Natural killer cell (primary cell): ENCODE data around the gene MALL. TPM values are rescaled to one million over a fixed set of nuclear protein-coding genes. Genes with fewer than 3 reads are reported as not detected.
"Not testable (repeated sequence)": the region's sequence is repeated elsewhere in the genome, so short reads cannot be mapped to it uniquely, and the experiment has no call there.

Experiments
- ATAC-seq, 3 donors: fragments of 150-1000 bp in 2 of 3; fragments of 200-7000 bp in 1 of 3; cut with Tn5 transposase; 1 replicate in 1 of 3; 2 replicates in 2 of 3; pipeline ENCODE4 v1.10.0; 2021; ENCODE audit warnings: mild to moderate bottlenecking in 2 of 3, moderate library complexity in 2 of 3
- DNase-seq, 2 donors: peaks; one replicate each; pipeline versions ENCODE4 v3.0.0 to v3.0.0-alpha.2; 2013 to 2021; ENCODE audit warnings: mixed read lengths in 1 of 2
- H3K27ac ChIP-seq: one replicate; pipeline ENCODE4 v1.5.1; 2013; ENCODE audit warnings: mild to moderate bottlenecking, low read length
- H3K27me3 ChIP-seq: one replicate; pipeline ENCODE4 v1.6.1; 2013; ENCODE audit warnings: low read length; ENCODE audit not compliant: control insufficient read depth, insufficient read depth
- H3K36me3 ChIP-seq: one replicate; pipeline ENCODE4 v1.6.1; 2013; ENCODE audit warnings: low read length; ENCODE audit not compliant: control insufficient read depth, insufficient read depth
- H3K4me1 ChIP-seq: one replicate; pipeline ENCODE4 v1.6.1; 2013; ENCODE audit warnings: low read length; ENCODE audit not compliant: control insufficient read depth, insufficient read depth
- H3K4me3 ChIP-seq: one replicate; pipeline ENCODE4 v1.5.1; 2013; ENCODE audit warnings: low read length
- H3K9me3 ChIP-seq: one replicate; pipeline ENCODE4 v1.6.1; 2013; ENCODE audit warnings: low read length; ENCODE audit not compliant: control insufficient read depth, insufficient read depth
- H3K27ac Mint-ChIP-seq, 2 donors: one replicate each; pipeline ENCODE4 v1.8.0; 2022; ENCODE audit warnings: mild to moderate bottlenecking in 2 of 2, mixed read lengths in 2 of 2, moderate library complexity in 1 of 2
- H3K27me3 Mint-ChIP-seq, 2 donors: one replicate each; pipeline ENCODE4 v1.8.0; 2022; ENCODE audit warnings: low read depth in 2 of 2, mixed read lengths in 2 of 2
- H3K36me3 Mint-ChIP-seq: one replicate; pipeline ENCODE4 v1.8.0; 2022; ENCODE audit warnings: mixed read lengths
- H3K4me1 Mint-ChIP-seq, 2 donors: one replicate each; pipeline ENCODE4 v1.8.0; 2022; ENCODE audit warnings: mixed read lengths in 2 of 2
- H3K4me3 Mint-ChIP-seq: one replicate; pipeline ENCODE4 v1.8.0; 2022; ENCODE audit warnings: mild to moderate bottlenecking, moderate library complexity, mixed read lengths
- H3K9me3 Mint-ChIP-seq, 2 donors: one replicate each; pipeline ENCODE4 v1.8.0; 2022; ENCODE audit warnings: mixed read lengths in 2 of 2
- WGBS: methylation state at CpG from one replicate; pipeline ENCODE4 v1.1.7; 2013; ENCODE audit warnings: missing lambda C conversion rate; ENCODE audit not compliant: insufficient coverage; 5-methylcytosine and 5-hydroxymethylcytosine counted together
- intact Hi-C: fragments of 100-400 bp; cut with micrococcal nuclease; formaldehyde crosslinking; loops from one replicate; pipeline ENCODE4 v1.14.2; 2022
- total RNA-seq, 4 donors: library from RNA; stranded (reverse); fragments of 120-200 nt in 1 of 4; gene quantifications; one replicate each; pipeline versions ENCODE4 v1.2.3 to v1.2.4, GENCODE V29; 2013 to 2022

MALL gene
- total RNA-seq, 3 donors from 2014 or later (not counting 1 experiment from before 2014, with no cell fraction given), result not detected

- H3K36me3 Mint-ChIP-seq, H3K27me3 ChIP-seq, H3K4me3 ChIP-seq, H3K27me3 Mint-ChIP-seq, H3K9me3 ChIP-seq, H3K36me3 ChIP-seq, H3K9me3 Mint-ChIP-seq, intact Hi-C loops, H3K27ac ChIP-seq, H3K27ac Mint-ChIP-seq, ATAC-seq, H3K4me1 Mint-ChIP-seq, H3K4me1 ChIP-seq, DNase-seq, H3K4me3 Mint-ChIP-seq: not testable (repeated sequence)
- no CpG with 5 or more reads among the region's 8 CpGs for WGBS
Measured at GRCh38 chr2:110055819-110056408, 59.7 kb downstream of the MALL start.

DNA sequence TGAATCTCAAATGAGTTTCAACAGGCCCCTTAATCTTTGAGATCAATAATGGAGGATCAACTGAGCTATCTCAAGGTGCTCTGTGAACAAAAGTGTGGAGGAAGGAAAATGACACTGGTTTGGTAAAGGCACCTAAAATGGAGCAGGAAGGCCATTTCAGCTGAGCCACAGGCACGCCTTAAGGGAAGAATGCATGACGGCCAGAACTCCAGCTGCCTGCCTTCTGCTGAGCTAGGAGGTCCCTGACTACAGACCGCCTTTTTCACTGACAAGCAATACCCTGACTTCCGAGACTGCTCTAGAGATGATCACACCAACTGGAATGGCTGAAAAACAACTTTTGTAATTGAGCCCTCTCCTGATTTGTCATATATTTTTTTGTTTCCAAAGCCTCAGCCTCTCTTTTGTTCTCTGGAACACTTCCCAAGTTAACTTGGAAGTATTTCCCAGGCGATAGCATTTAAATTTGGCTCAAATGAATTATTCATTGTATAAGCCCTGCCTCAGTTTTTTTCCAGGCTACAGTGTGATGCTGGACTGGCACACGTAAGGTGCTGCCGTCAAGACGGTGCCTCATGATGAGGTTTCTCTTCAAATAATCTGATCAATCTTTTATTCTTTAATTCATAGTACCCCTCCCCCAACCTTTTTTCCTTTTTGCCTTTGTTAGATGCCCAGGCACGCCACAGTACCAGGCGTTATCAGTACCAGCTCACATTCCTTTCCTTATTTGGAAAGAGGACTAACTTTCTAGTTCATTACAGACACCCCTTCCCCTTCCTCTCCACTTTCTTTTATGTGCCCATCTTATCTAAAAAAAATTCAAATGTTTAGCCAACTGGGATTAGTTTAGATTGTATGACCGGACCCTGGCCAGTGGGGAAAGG is 60.9 kb downstream of the MALL start:
- intact Hi-C loops, H3K27ac ChIP-seq, H3K27me3 Mint-ChIP-seq, H3K4me3 ChIP-seq, H3K27ac Mint-ChIP-seq, H3K9me3 Mint-ChIP-seq, ATAC-seq, H3K36me3 Mint-ChIP-seq, H3K27me3 ChIP-seq, H3K4me3 Mint-ChIP-seq, H3K4me1 Mint-ChIP-seq, H3K9me3 ChIP-seq, H3K4me1 ChIP-seq, H3K36me3 ChIP-seq: not testable (repeated sequence)
- peak in 1 of 2 donors; percentile 0 for DNase-seq
- WGBS, result no CpG with 5 or more reads among the region's 11 CpGs

DNA sequence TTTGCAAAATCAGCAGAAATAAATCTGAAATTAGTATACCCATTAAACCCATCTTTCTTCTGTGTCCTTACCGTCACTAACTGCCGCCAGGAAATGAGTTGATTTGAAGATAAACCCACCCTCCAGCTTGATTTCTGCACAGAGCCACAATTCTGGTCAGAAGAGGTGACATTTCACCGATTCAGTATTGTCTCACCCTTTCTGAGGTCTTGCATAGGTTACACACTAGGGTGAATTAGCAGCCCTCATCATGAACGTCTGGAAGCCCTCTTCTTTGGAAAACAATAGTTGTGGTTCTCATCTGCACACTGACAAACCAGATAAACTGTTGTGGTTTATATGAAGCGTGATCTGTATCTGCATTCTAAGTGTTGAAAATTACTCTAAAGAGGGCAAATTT is 61.9 kb downstream of the MALL start:
- H3K27ac ChIP-seq, H3K4me1 ChIP-seq, DNase-seq, H3K9me3 Mint-ChIP-seq, H3K27ac Mint-ChIP-seq, H3K36me3 ChIP-seq, ATAC-seq, H3K27me3 Mint-ChIP-seq, intact Hi-C loops, H3K4me3 Mint-ChIP-seq, H3K4me1 Mint-ChIP-seq, H3K27me3 ChIP-seq, H3K36me3 Mint-ChIP-seq, H3K9me3 ChIP-seq, H3K4me3 ChIP-seq: not testable (repeated sequence)
- no CpG with 5 or more reads among the region's 5 CpGs for WGBS

GRCh38 chr2:110052166-110052565 is 63.5 kb downstream of the MALL start:
- H3K4me1 ChIP-seq, H3K9me3 ChIP-seq, H3K27me3 Mint-ChIP-seq, H3K4me3 ChIP-seq, H3K4me1 Mint-ChIP-seq, intact Hi-C loops, H3K27ac ChIP-seq, H3K27me3 ChIP-seq, H3K9me3 Mint-ChIP-seq, H3K27ac Mint-ChIP-seq, H3K36me3 Mint-ChIP-seq, ATAC-seq, H3K4me3 Mint-ChIP-seq, H3K36me3 ChIP-seq, DNase-seq: not testable (repeated sequence)
- no CpG with 5 or more reads among the region's 4 CpGs for WGBS

DNA sequence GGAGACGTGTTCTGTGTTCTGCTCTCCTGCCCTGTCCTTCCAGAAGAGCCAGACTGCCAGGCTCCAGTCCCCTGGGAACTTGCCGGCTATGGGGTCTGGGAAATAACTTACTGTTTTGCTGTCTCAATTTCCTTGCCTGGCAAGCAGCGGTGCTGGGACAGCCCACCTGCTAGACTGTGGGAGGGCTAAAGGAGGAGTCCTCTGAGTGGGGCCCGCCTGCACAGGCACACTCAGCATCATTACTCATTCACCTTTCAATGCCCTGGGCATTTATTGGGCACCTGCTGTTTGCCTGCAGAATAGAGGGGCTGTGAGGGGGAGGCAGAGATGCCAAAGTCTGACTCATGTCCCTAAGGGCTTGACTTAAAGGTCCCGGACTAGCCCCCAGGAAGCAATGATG is 65.4 kb downstream of the MALL start:
- H3K36me3 Mint-ChIP-seq, H3K9me3 ChIP-seq, ATAC-seq, H3K4me1 ChIP-seq, H3K4me3 ChIP-seq, intact Hi-C loops, H3K36me3 ChIP-seq, H3K4me3 Mint-ChIP-seq, H3K9me3 Mint-ChIP-seq, H3K27me3 Mint-ChIP-seq, H3K27ac Mint-ChIP-seq, H3K27ac ChIP-seq, H3K4me1 Mint-ChIP-seq, DNase-seq, H3K27me3 ChIP-seq: not testable (repeated sequence)
- no CpG with 5 or more reads among the region's 5 CpGs for WGBS

DNA sequence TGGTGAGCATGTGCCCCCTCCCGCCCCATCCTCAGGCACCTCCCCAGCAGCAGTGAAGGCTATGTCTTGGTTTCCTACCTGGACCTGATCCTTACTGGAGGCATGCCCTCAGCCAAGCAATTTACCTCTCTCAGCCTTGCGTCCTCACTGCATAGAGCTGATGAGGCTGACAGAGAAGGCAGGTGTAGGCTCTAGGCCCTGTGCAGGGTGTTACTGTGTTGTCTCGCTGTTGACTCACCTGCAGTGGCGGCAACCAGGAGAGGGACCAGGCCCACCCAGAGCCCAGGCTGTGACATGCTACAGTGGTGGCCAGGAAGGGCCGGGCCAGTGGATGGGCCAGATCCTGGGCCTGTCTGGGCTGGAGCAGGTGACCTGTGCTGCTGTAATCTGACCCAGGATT is 65.9 kb downstream of the MALL start:
- H3K27me3 Mint-ChIP-seq, H3K27ac Mint-ChIP-seq, H3K4me3 Mint-ChIP-seq, H3K27me3 ChIP-seq, H3K9me3 Mint-ChIP-seq, H3K9me3 ChIP-seq, H3K36me3 ChIP-seq, H3K36me3 Mint-ChIP-seq, intact Hi-C loops, H3K4me1 Mint-ChIP-seq, H3K4me3 ChIP-seq, H3K27ac ChIP-seq, H3K4me1 ChIP-seq, DNase-seq: not testable (repeated sequence)
- no CpG with 5 or more reads among the region's 5 CpGs for WGBS
- ATAC-seq, result peak in 1 of 3 donors; percentile 11

DNA sequence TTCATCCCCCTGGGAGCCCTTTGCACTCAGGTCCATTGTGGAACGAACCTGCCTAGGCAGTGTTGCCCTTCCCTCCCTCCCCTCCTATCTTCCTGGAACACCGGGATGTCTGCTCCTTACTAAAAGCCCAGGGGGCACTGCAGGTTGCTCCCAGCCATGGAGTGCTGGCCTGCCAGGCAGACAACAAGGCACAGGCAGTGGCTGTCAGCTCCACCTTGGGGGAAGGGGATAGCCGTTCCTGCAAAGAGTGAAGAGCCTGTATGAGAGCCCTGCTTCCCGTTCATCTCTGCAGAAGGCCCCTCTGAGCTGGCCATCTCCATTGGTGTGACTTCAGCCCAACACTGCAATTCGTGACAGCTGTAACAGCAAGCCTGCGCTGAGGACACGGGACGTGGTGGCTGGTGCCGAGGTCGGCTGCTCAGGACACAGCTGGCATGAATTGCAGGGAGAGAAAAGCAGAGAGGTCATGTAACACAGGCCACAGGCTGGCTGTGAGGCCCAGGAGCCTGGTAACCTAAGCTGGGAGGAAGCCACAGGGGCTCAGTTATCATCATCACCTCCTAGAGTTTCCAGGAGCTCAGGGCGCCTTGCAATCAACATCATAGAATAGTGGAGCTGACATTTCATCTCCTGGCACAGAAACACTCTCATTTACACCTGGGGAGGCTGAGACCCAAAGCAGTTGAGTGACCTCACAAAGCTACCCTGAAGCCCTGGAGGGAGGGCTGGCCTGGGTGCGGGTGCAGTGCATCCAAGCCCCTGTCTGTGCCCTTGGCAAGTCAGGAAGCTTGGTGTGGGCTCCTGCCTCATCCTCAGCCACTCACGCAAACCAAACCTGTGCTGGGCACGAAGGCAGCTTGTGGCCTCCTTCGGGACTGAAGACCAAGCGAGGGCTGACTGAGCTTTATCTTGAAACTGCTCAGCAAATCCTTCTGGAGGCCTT is 67.1 kb downstream of the MALL start:
- H3K27me3 Mint-ChIP-seq, ATAC-seq, H3K4me1 ChIP-seq, H3K36me3 Mint-ChIP-seq, H3K27ac ChIP-seq, H3K9me3 ChIP-seq, H3K36me3 ChIP-seq, H3K27ac Mint-ChIP-seq, H3K4me1 Mint-ChIP-seq, H3K9me3 Mint-ChIP-seq, intact Hi-C loops, H3K4me3 Mint-ChIP-seq, H3K27me3 ChIP-seq, H3K4me3 ChIP-seq: not testable (repeated sequence)
- WGBS, result 80% methylated on average over 4 of the region's 16 CpGs
- peak in 1 of 2 donors; percentile 0 for DNase-seq
